GM11168 (cell line): ENCODE data around the gene ARHGEF28.

Experiments used
- in situ Hi-C: fragments of 300-500 bp; cut with MboI; formaldehyde crosslinking; loops from one replicate; pipeline ENCODE4 v1.12.0; 2022; ENCODE audit warnings: low sequenced_read_pairs; ENCODE audit not compliant: unreplicated experiment

Gene ARHGEF28

DNA sequence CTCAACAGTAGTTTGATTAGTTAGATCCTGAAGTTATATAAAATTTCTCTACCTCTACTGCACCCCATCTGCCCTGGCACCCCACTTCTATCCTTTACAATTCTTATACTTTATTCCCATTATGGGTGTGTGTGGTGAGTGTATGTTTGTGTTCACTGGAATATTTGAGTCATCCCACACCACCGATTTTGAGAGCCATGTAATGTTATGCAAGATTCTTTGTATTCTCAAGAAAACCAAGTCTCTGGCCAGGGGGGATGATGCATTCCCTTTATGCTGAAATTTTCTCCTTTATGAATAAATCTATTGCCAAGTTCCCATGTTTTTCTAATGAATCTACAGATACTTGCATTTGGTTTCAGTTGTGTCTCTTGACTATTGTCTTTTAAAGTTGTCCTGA is 266.8 kb downstream of the ARHGEF28 start:
- in situ Hi-C loops, result no loop called here

DNA sequence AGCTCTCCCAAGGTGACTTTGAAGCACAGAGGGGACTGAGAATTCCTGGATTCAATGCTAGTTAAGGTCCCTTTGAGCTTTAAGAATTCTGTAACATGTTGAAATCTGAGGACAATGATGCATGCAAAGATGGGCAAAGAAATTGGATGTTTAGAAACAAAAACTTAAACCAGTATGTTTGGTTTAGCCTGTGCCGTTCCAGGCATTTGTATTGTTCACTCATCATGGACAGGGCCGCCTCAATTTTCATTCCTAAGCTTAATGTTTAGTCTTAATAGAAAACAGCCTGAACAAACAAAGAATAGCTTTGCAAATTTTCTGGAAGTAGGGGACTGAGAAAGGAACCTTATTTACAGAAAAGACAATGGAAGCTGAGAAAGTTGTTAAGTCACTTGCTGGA is 267.8 kb downstream of the ARHGEF28 start:
- in situ Hi-C loops, result no loop called here

DNA sequence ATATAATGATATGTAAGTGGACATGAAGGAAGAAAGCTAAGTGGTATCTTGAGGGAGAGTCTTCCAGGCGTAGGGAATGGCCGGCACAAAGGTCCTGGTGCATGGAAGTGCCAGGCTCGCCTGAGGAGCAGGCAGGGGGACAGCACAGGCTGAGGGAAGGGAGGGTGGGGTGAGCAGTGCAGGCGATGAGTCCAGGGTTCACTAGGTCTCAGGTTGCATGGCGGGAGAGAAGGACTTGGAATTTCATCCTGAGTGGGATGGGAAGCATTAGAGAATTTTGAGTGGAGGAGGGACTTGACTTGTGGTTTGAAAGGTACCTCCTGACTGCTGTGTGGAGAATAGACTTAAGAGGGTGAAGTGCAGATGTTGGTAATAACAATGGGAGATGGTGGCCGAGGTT is 268.9 kb downstream of the ARHGEF28 start:
- in situ Hi-C loops, result no loop called here

GRCh38 chr5:73895471-73895870 is 269.5 kb downstream of the ARHGEF28 start:
- in situ Hi-C loops, result no loop called here

DNA sequence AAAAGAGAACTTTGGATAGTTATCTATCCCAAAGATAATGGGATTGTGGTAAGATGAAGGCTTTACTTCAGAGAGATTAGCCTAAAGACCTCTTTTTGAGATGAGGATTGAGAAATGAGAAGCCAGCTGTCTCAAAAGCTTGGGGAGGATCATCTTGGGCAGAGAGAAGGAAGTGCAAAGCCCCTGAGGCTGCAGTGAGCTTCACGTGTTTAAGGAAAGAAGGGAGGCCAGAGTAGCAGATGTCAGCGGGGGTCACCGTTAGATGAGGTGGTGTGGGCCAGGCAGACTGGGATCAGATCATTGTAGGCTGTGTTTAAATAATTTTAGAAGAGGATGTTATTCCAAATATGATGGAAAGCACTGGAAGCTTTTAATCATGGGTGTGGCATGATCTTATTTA is 270.1 kb downstream of the ARHGEF28 start:
- in situ Hi-C loops, result no loop called here

GRCh38 chr5:73896668-73897067 is 270.7 kb downstream of the ARHGEF28 start:
- in situ Hi-C loops, result no loop called here

DNA sequence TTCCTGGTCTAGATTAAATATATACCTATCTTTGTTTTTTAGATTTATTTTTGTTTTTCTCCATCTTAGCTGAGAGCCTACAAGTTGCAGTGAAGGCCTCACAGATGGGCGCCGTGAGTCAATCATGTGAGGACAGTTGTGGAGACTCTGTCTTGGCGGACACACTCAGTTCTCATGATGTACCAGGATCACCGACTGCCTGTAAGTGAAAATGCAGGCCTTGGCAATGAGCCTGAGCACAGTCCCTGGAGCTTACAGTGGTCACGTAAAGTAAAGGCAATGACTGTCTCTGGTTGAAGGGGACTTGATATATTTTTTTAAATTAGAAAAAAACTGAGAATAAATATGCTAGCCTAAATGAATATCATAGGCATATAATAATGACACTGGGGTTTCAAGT is 271.9 kb downstream of the ARHGEF28 start:
- in situ Hi-C loops, result no loop called here

- in situ Hi-C loops, result no loop called here
Observed at GRCh38 chr5:73899055-73899454, 273.1 kb downstream of the ARHGEF28 start.

- in situ Hi-C loops, result loop anchor here (5.0 to 10.0 kb wide), 2 partner anchors 495 to 747 kb away; no protein-coding TSS in a partner anchor
Observed at GRCh38 chr5:73899916-73900315, 273.9 kb downstream of the ARHGEF28 start.

DNA sequence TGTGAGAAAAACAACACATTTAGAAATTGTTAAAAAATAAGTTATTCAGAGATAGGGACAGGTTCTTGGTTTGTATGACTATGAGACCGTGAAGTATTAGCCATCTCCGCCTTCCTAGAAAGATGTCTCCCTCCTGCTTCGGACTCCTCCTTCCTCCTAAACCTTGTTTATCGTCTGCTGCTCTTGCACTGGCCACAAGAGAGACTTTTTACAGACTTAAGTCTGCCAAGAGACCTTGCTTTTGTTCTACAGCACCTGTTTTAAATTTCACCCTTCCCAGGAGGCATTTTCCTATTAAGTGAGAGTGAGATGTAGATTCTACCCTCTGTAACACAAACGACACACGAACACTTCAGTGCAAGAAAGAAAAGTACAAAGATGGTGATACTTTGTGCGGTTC is 274.6 kb downstream of the ARHGEF28 start:
- in situ Hi-C loops, result loop anchor here (5.0 to 10.0 kb wide), 2 partner anchors 494 to 747 kb away; no protein-coding TSS in a partner anchor

- in situ Hi-C loops, result loop anchor here (5.0 to 10.0 kb wide), 2 partner anchors 494 to 746 kb away; no protein-coding TSS in a partner anchor
Observed at GRCh38 chr5:73901043-73901442, 275.0 kb downstream of the ARHGEF28 start.

- in situ Hi-C loops, result loop anchor here (5.0 to 10.0 kb wide), 2 partner anchors 493 to 746 kb away; no protein-coding TSS in a partner anchor
Observed at GRCh38 chr5:73901455-73901854, 275.5 kb downstream of the ARHGEF28 start.

- in situ Hi-C loops, result loop anchor here (5.0 to 10.0 kb wide), 2 partner anchors 492 to 745 kb away; no protein-coding TSS in a partner anchor
Observed at GRCh38 chr5:73902327-73903051, 276.5 kb downstream of the ARHGEF28 start.

GRCh38 chr5:73903169-73903568 is 277.2 kb downstream of the ARHGEF28 start:
- in situ Hi-C loops, result loop anchor here (5.0 to 10.0 kb wide), 2 partner anchors 492 to 744 kb away; no protein-coding TSS in a partner anchor

GRCh38 chr5:73906277-73906676 is 280.3 kb downstream of the ARHGEF28 start:
- in situ Hi-C loops, result loop anchor here (10.0 kb wide), 1 partner anchor 489 kb away; no protein-coding TSS in a partner anchor

DNA sequence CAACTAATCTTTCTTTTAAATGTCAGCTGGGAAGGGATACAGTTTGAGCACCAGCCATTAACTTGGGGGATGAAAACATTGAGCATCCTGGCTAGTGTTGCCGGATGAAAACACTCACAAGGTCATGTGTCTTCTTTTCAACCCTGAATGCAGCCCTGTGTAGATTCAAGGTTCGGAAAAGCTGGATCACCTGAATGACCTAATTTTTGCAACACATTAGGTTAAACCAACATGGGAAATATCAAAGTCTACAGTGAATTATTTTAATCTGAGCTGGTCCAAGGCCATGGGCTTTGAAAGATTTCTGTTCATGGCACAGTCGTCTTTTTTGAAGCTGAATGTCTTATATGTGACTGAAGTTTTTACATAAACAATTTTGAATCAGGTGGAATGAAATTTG is 281.2 kb downstream of the ARHGEF28 start:
- in situ Hi-C loops, result loop anchor here (10.0 kb wide), 1 partner anchor 488 kb away; no protein-coding TSS in a partner anchor

- in situ Hi-C loops, result loop anchor here (10.0 kb wide), 1 partner anchor 486 kb away; no protein-coding TSS in a partner anchor
Observed at GRCh38 chr5:73908395-73908794, 282.4 kb downstream of the ARHGEF28 start.

DNA sequence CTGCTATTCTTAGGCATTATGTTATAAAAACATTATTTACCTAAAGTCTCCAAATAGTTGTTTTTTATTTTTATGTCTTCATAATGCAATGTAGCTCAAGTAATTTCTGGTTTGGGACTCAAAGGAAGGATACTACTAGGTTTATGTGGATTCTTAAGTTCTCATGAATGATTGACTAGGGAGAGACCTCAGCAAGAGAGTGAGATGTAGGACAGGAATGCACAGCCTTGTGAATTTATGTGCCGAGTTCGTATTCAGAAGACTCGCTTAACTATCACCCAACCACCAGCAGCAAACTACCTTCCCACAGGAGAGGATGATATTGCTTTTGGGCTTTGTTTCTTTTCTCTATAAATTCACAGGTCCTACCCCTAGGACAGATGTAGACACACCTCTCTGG is 282.9 kb downstream of the ARHGEF28 start:
- in situ Hi-C loops, result loop anchor here (10.0 kb wide), 1 partner anchor 486 kb away; no protein-coding TSS in a partner anchor

GRCh38 chr5:73909474-73909873 is 283.5 kb downstream of the ARHGEF28 start:
- in situ Hi-C loops, result loop anchor here (10.0 kb wide), 1 partner anchor 485 kb away; no protein-coding TSS in a partner anchor

DNA sequence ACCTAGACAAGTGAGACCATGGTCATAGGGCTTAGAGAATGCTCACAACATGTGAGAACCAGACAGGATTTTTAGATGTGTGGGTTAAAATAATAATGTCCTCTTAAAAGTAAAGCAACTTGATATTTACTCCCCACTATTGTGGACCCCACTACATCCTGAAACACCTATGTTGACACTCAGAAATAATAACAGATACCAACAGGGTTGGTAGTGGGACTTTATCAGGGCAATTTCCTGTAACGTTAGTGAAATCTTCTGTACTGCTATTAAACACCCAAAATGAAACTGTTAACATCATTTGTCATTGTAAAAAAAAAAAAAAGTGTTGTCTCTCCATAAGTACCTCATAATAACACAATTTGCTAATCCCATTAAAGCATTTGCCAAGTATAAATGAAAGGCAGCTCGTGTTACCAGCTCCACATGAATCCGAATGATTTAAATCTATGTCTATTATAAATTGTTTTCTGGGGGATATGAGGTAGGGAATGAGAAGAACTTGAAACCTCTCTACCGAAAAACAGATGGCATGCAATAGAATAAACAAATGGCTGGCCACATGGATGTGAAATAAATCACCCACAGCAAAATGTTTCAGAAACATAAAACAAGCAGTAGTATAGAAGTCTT is 285.9 kb downstream of the ARHGEF28 start:
- in situ Hi-C loops, result no loop called here

DNA sequence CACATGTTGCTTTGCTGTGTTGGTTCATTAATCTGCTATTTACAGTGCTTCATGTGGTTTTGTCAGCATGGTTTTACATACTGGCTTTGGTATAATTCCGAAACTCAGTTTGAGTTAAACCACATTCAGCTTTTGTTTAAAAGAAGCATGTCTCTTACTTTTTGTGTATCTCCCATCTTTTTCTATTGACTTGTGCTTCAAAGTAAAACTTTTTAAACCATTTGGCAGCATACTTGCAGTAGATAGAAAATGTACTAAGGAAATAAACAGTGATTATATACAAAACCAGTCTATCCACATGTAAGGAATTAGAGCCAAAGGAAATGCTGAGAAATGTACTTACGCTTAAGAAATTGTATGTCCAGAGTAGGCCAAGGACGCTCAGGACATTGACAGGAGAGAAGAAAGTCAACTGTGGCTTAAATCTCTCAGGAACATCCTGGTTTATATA is 286.9 kb downstream of the ARHGEF28 start:
- in situ Hi-C loops, result no loop called here
